HG03442 (cell line): Measurements from ENCODE around the gene RNF130.

ENCODE experiments used
- ATAC-seq: cut with Tn5 transposase; IDR thresholded peaks from one replicate; pipeline ENCODE4 v1.9.1; 2021; ENCODE audit warnings: mild to moderate bottlenecking, moderate library complexity; ENCODE audit not compliant: unreplicated experiment

The RNF130 gene

GRCh38 chr5:180060192-180060591, 11.4 kb downstream of the RNF130 start:
- no peak for ATAC-seq

- ATAC-seq = no peak
These were observed 12.2 kb downstream of the RNF130 start for GRCh38 chr5:180059326-180059725.

GRCh38 chr5:180056153-180056552, 15.4 kb downstream of the RNF130 start:
- no peak for ATAC-seq

GRCh38 chr5:180054226-180054625, 17.3 kb downstream of the RNF130 start:
- no peak for ATAC-seq

- no peak for ATAC-seq
These were observed 18.4 kb downstream of the RNF130 start for GRCh38 chr5:180053061-180053602.

GRCh38 chr5:180052211-180052818, 19.2 kb downstream of the RNF130 start:
- ATAC-seq = no peak

- no peak for ATAC-seq
These were observed 21.2 kb downstream of the RNF130 start for GRCh38 chr5:180050121-180050940.

GRCh38 chr5:180049185-180049548, 22.4 kb downstream of the RNF130 start:
- no peak for ATAC-seq

GRCh38 chr5:180047667-180048066, 23.9 kb downstream of the RNF130 start:
- no peak for ATAC-seq

- ATAC-seq = no peak
These were observed 24.9 kb downstream of the RNF130 start for GRCh38 chr5:180046656-180047055.

- no peak for ATAC-seq
These were observed 25.6 kb downstream of the RNF130 start for GRCh38 chr5:180045889-180046499.

GRCh38 chr5:180043377-180043776, 28.2 kb downstream of the RNF130 start:
- no peak for ATAC-seq

GRCh38 chr5:180041301-180042274, 30.0 kb downstream of the RNF130 start:
- no peak for ATAC-seq

GRCh38 chr5:180040287-180041214, 31.0 kb downstream of the RNF130 start:
- ATAC-seq = no peak

- ATAC-seq = no peak
These were observed 36.2 kb downstream of the RNF130 start for GRCh38 chr5:180035206-180035931.

- no peak for ATAC-seq
These were observed 37.0 kb downstream of the RNF130 start for GRCh38 chr5:180034564-180034963.

GRCh38 chr5:180027459-180028089, 44.0 kb downstream of the RNF130 start:
- no peak for ATAC-seq

GRCh38 chr5:180026734-180027458, 44.7 kb downstream of the RNF130 start:
- no peak for ATAC-seq
